Activated CD8-positive, alpha-beta T cell treated with anti-CD3 and anti-CD28 coated beads for 36 hours (primary cell): ENCODE data around the gene RAP1B. TPM values are rescaled to one million over a fixed set of nuclear protein-coding genes. Genes with fewer than 3 reads are reported as not detected.
A peak's percentile ranks its signal among the peaks of the same experiment; 100 is the strongest.

Experiments used
- ATAC-seq: fragments of 200-7000 bp; cut with Tn5 transposase; one replicate; pipeline ENCODE4 v1.10.0; 2021; ENCODE audit warnings: mild to moderate bottlenecking, moderate library complexity
- CTCF ChIA-PET: fragments of 350-600 bp; sonication (Branson Sonifier 250); formaldehyde crosslinking; loops from one replicate; lab custom pipeline; 2021; ENCODE audit warnings: antibody characterized with exemption; lab: Charles Lee
- POLR2A ChIA-PET: fragments of 350-600 bp; sonication (Branson Sonifier 250); formaldehyde crosslinking; loops from one replicate; lab custom pipeline; 2021; ENCODE audit warnings: antibody characterized with exemption; lab: Charles Lee
- DNase-seq: peaks from one replicate; pipeline ENCODE4 v3.0.0-alpha.2; 2020
- H3K27ac Mint-ChIP-seq: one replicate; pipeline ENCODE4 v1.8.0; 2021; ENCODE audit warnings: mild to moderate bottlenecking, mixed read lengths
- H3K27me3 Mint-ChIP-seq: one replicate; pipeline ENCODE4 v1.8.0; 2021; ENCODE audit warnings: mixed read lengths
- H3K36me3 Mint-ChIP-seq: one replicate; pipeline ENCODE4 v1.8.0; 2021; ENCODE audit warnings: low read depth, mixed read lengths
- H3K4me1 Mint-ChIP-seq: one replicate; pipeline ENCODE4 v1.8.0; 2021; ENCODE audit warnings: low read depth, mixed read lengths
- H3K4me3 Mint-ChIP-seq: one replicate; pipeline ENCODE4 v1.8.0; 2021; ENCODE audit warnings: mild to moderate bottlenecking, moderate library complexity, mixed read lengths
- H3K9me3 Mint-ChIP-seq: one replicate; pipeline ENCODE4 v1.8.0; 2021; ENCODE audit warnings: mixed read lengths
- intact Hi-C: fragments of 100-400 bp; cut with micrococcal nuclease; formaldehyde crosslinking; loops from one replicate; pipeline ENCODE4 v1.10.0; 2022
- total RNA-seq, 2 experiments: library from RNA; stranded (reverse); gene quantifications; one replicate each; pipeline ENCODE4 v1.2.3, GENCODE V29; 2021
- TF ChIP-seq, protein P1 (sequence below): fragments of 200-600 bp; IDR thresholded peaks from one replicate; pipeline ENCODE4 v1.8.0; 2022; ENCODE audit warnings: antibody characterized with exemption, mild to moderate bottlenecking

RAP1B gene
- total RNA-seq, 2 experiments from 2014 or later, result 187 to 192 TPM

DNA sequence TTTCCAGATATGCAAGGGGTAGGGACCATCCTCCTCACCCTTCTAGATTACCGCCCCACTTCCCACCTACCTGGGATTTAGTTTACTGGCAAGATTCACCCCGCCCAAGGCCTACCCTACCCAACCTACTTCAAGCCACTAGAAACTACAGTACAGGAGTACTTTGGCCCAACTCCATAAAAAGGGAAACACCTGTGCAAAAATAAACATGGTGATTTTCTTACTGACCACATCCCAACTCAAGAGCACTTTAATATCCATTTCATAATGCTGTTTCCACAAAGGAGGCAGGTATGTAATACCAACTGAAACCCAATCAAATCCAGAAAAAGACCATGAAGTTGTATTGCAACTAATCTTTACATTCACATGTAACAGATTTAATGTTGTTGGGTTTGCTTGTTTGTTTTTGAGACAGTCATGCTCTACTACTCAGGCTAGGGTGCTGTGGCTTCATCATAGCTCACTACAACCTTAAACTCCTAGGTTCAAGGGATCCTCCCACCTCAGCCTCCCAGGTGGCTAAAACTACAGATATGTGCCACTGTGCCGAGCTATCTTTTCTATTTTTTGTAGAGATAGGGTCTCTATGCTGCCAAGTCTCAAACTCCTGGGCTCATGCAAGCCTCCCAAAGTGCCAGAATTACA lies 41.7 kb upstream of the RAP1B start:
- H3K4me1 Mint-ChIP-seq, result peaks cover 32% of the 10 kb centered on the region
- H3K4me3 Mint-ChIP-seq, result no peak overlapping the region
- no peak for DNase-seq
- intact Hi-C loops, result no loop called here
- TF ChIP-seq, protein P1, sequence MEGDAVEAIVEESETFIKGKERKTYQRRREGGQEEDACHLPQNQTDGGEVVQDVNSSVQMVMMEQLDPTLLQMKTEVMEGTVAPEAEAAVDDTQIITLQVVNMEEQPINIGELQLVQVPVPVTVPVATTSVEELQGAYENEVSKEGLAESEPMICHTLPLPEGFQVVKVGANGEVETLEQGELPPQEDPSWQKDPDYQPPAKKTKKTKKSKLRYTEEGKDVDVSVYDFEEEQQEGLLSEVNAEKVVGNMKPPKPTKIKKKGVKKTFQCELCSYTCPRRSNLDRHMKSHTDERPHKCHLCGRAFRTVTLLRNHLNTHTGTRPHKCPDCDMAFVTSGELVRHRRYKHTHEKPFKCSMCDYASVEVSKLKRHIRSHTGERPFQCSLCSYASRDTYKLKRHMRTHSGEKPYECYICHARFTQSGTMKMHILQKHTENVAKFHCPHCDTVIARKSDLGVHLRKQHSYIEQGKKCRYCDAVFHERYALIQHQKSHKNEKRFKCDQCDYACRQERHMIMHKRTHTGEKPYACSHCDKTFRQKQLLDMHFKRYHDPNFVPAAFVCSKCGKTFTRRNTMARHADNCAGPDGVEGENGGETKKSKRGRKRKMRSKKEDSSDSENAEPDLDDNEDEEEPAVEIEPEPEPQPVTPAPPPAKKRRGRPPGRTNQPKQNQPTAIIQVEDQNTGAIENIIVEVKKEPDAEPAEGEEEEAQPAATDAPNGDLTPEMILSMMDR, result no peak
- no peaks in the 10 kb centered on the region for H3K36me3 Mint-ChIP-seq
- CTCF ChIA-PET, result no interaction called here
- no peaks in the 10 kb centered on the region for H3K27me3 Mint-ChIP-seq
- ATAC-seq, result no peak
- H3K27ac Mint-ChIP-seq, result no peak overlapping the region
- H3K9me3 Mint-ChIP-seq, result no peaks in the 10 kb centered on the region
- POLR2A ChIA-PET, result no interaction called here

DNA sequence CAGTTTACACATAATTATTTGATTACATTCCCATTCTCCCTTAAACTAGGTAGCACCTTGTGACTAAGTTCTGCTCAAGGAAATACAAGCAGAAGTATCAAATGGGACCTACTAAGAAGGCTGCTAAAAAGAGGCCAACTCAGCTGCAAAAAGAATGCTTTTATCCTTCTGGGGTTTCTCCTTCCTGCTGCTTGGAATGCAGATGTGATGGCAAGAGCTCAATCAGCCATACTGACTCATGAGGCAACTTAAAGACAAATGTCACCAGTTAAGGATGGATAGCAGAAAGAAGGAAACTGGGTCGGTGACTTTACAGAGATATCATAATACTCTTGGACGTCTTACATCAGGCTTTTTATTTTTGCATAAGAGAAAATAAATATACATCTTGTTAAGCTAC lies 38.0 kb upstream of the RAP1B start:
- intact Hi-C loops, result no loop called here
- H3K27me3 Mint-ChIP-seq, result no peaks in the 10 kb centered on the region
- DNase-seq (no peak), ATAC-seq (no peak)
- peaks cover 24% of the 10 kb centered on the region for H3K4me1 Mint-ChIP-seq
- H3K4me3 Mint-ChIP-seq, result no peak overlapping the region
- no peaks in the 10 kb centered on the region for H3K36me3 Mint-ChIP-seq
- ChIA-PET POLR2A (interaction anchor here (0.8 to 1.9 kb wide), 3 partner anchors 11 to 15 kb away, joined by 3 to 8 read pairs (median 4); no protein-coding TSS in a partner anchor), CTCF (interaction anchor here (1.1 to 1.4 kb wide), 3 partner anchors 9 to 22 kb away, joined by 3 to 5 read pairs (median 5); no protein-coding TSS in a partner anchor)
- no peaks in the 10 kb centered on the region for H3K9me3 Mint-ChIP-seq
- TF ChIP-seq, protein P1, result no peak
- H3K27ac Mint-ChIP-seq, result no peak overlapping the region

DNA sequence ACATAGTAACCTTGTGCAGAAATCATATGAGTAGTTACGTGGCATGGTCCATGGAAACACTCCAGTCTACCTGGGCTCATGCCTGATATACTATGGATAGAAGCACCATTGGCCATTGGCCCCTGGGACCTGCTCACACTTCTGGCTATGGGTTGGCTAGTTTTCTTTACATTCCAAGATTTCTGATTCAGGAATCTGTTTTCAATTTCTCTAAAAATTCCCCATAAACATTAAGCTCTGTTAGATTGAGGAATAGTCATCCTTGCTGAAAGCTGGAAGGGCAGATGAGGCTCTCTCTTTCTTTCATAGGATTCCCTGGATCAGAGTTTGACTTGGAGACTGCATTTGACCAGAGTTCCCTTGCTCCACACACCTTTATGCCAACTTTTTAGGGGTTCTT lies 37.3 kb upstream of the RAP1B start:
- H3K4me1 Mint-ChIP-seq, result peaks cover 31% of the 10 kb centered on the region
- ChIA-PET CTCF (interaction anchor here (1.1 to 2.3 kb wide), 2 partner anchors 10 to 11 kb away, joined by 5 read pairs; no protein-coding TSS in a partner anchor), POLR2A (interaction anchor here (0.9 kb wide), 1 partner anchor 15 kb away, joined by 4 read pairs; no protein-coding TSS in a partner anchor)
- no peaks in the 10 kb centered on the region for H3K9me3 Mint-ChIP-seq
- TF ChIP-seq, protein P1, result no peak
- no peaks in the 10 kb centered on the region for H3K27me3 Mint-ChIP-seq
- no peak overlapping the region for H3K4me3 Mint-ChIP-seq
- intact Hi-C loops, result no loop called here
- ATAC-seq (no peak), DNase-seq (no peak)
- H3K36me3 Mint-ChIP-seq, result no peaks in the 10 kb centered on the region
- H3K27ac Mint-ChIP-seq, result no peak overlapping the region

DNA sequence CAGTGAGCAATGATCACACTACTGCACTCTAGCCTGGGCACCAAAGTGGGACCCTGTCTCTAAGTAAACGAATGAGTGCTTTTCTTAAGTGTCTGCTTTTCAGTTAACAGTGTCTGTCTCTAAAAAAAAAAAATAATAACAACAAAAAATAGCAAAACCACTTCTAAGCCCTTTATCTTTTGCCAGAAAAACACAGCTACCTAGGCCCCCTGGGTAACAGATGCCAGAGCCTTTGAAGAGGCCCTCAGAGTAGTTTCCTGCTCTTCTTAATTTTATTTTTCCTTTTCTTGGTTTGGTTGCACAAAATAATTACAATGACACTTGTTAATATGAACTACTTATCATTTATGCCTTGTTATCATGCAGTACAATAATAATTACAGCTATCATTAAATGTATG lies 32.8 kb upstream of the RAP1B start:
- no peaks in the 10 kb centered on the region for H3K9me3 Mint-ChIP-seq
- H3K4me3 Mint-ChIP-seq, result no peak overlapping the region
- H3K36me3 Mint-ChIP-seq, result no peaks in the 10 kb centered on the region
- ATAC-seq (no peak), DNase-seq (no peak)
- no peaks in the 10 kb centered on the region for H3K27me3 Mint-ChIP-seq
- H3K4me1 Mint-ChIP-seq, result peaks cover 33% of the 10 kb centered on the region
- ChIA-PET POLR2A (interaction anchor here (0.6 kb wide), 1 partner anchor 97 kb away, joined by 3 read pairs; no protein-coding TSS in a partner anchor), CTCF (interaction anchor here (1.4 to 1.7 kb wide), 4 partner anchors 24 to 222 kb away, joined by 3 to 5 read pairs (median 4); no protein-coding TSS in a partner anchor)
- peak overlapping the region; percentile 46 for H3K27ac Mint-ChIP-seq
- TF ChIP-seq, protein P1, result no peak
- intact Hi-C loops, result no loop called here

DNA sequence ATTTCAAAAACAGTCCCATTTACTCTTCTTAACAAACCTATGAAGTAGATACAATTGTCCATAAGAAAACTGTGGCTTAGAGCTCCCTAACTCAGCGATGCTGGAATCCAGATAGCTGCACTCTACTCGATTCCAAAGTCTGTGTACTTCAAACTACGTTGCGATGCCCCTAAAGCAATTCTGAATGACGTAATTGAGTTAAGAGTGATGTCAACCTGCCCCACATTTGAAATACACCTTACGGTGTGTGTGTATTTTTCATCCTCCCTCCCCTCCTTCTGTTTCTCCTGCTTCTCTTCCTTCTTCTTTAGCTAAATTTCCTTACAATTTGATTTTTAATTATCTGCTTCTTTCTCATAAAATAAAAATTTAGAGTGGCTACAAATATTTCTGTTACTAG lies 31.9 kb upstream of the RAP1B start:
- no peaks in the 10 kb centered on the region for H3K9me3 Mint-ChIP-seq
- no peak for DNase-seq
- CTCF ChIA-PET, result interaction anchor here (0.7 to 1.7 kb wide), 5 partner anchors 9 to 220 kb away, joined by 3 to 5 read pairs (median 3); no protein-coding TSS in a partner anchor
- H3K27me3 Mint-ChIP-seq, result no peaks in the 10 kb centered on the region
- peak overlapping the region; percentile 44 for H3K4me3 Mint-ChIP-seq
- H3K4me1 Mint-ChIP-seq, result peaks cover 33% of the 10 kb centered on the region
- H3K36me3 Mint-ChIP-seq, result no peaks in the 10 kb centered on the region
- intact Hi-C loops, result no loop called here
- TF ChIP-seq, protein P1, result no peak
- POLR2A ChIA-PET, result interaction anchor here (0.7 to 1.3 kb wide), 4 partner anchors 9 to 33 kb away, joined by 3 to 4 read pairs (median 3); partner anchors contain the start of gene RAP1B
- H3K27ac Mint-ChIP-seq, result peak overlapping the region; percentile 79
- ATAC-seq, result no peak
